Measurements from ENCODE around the gene CSNK1E. TPM values are rescaled to one million over a fixed set of nuclear protein-coding genes. Genes with fewer than 3 reads are reported as not detected.

CSNK1E gene
- polyA plus RNA-seq, 4 donors: 112 to 207 (median 160) TPM

- no peak for DNase-seq (ENCODE audit: low read depth in 4 of 4, low spot score in 2 of 4)
Measured at GRCh38 chr22:38257650-38258250, 59.5 kb downstream of the CSNK1E start.

GRCh38 chr22:38257181-38257580 is 60.1 kb downstream of the CSNK1E start:
- no peak for DNase-seq (ENCODE audit: low read depth in 4 of 4, low spot score in 2 of 4)

GRCh38 chr22:38255697-38256096 is 61.5 kb downstream of the CSNK1E start:
- DNase-seq (ENCODE audit: low read depth in 4 of 4, low spot score in 2 of 4): no peak

- DNase-seq (ENCODE audit: low read depth in 4 of 4, low spot score in 2 of 4): no peak
Measured at GRCh38 chr22:38251341-38251692, 65.9 kb downstream of the CSNK1E start.

GRCh38 chr22:38250643-38251340 is 66.4 kb downstream of the CSNK1E start:
- no peak for DNase-seq (ENCODE audit: low read depth in 4 of 4, low spot score in 2 of 4)

GRCh38 chr22:38249803-38250642 is 67.2 kb downstream of the CSNK1E start:
- no peak for DNase-seq (ENCODE audit: low read depth in 4 of 4, low spot score in 2 of 4)

GRCh38 chr22:38249301-38249700 is 67.9 kb downstream of the CSNK1E start:
- no peak for DNase-seq (ENCODE audit: low read depth in 4 of 4, low spot score in 2 of 4)

- DNase-seq (ENCODE audit: low read depth in 4 of 4, low spot score in 2 of 4): no peak
Measured at GRCh38 chr22:38248280-38248679, 69.0 kb downstream of the CSNK1E start.

- DNase-seq (ENCODE audit: low read depth in 4 of 4, low spot score in 2 of 4): no peak
Measured at GRCh38 chr22:38247713-38248112, 69.5 kb downstream of the CSNK1E start.

GRCh38 chr22:38246692-38247091 is 70.5 kb downstream of the CSNK1E start:
- DNase-seq (ENCODE audit: low read depth in 4 of 4, low spot score in 2 of 4): no peak

GRCh38 chr22:38246046-38246658 is 71.1 kb downstream of the CSNK1E start:
- DNase-seq (ENCODE audit: low read depth in 4 of 4, low spot score in 2 of 4): no peak

GRCh38 chr22:38244106-38244505 is 73.1 kb downstream of the CSNK1E start:
- DNase-seq (ENCODE audit: low read depth in 4 of 4, low spot score in 2 of 4): no peak

- no peak for DNase-seq (ENCODE audit: low read depth in 4 of 4, low spot score in 2 of 4)
Measured at GRCh38 chr22:38243007-38243765, 74.0 kb downstream of the CSNK1E start.

GRCh38 chr22:38240734-38241252 is 76.4 kb downstream of the CSNK1E start:
- DNase-seq (ENCODE audit: low read depth in 4 of 4, low spot score in 2 of 4): no peak

Other genes with a start within 250 kb of the CSNK1E start
- 1 to 10 TPM in 3 of 4 donors, under 1 TPM in 1; 0.76 to 3.3 (median 1.8) TPM for gene SLC16A8, start 233.2 kb downstream of the CSNK1E start, polyA plus RNA-seq (ENCODE audit: insufficient read length in 4 of 4)
- gene BAIAP2L2, start 206.7 kb downstream of the CSNK1E start, polyA plus RNA-seq (ENCODE audit: insufficient read length in 4 of 4): 10 to 100 TPM in 1 of 4 donors, 1 to 10 TPM in 3; 4.9 to 11.1 (median 6.8) TPM
- gene PLA2G6, start 135.6 kb downstream of the CSNK1E start, polyA plus RNA-seq (ENCODE audit: insufficient read length in 4 of 4): 10 to 100 TPM; 27.6 to 72.6 (median 49.3) TPM
- 1 to 10 TPM; 3.2 to 3.9 (median 3.6) TPM for gene MAFF, start 115.4 kb downstream of the CSNK1E start, polyA plus RNA-seq (ENCODE audit: insufficient read length in 4 of 4)
- 10 to 100 TPM; 37.9 to 48.7 (median 39.8) TPM for gene TMEM184B, start 44.4 kb downstream of the CSNK1E start, polyA plus RNA-seq (ENCODE audit: insufficient read length in 4 of 4)
- under 1 TPM; 0.19 to 0.36 (median 0.20) TPM for gene KCNJ4, start 137.8 kb upstream of the CSNK1E start, polyA plus RNA-seq (ENCODE audit: insufficient read length in 4 of 4)
- 10 to 100 TPM in 3 of 4 donors, 1 to 10 TPM in 1; 8.4 to 11.7 (median 10.9) TPM for gene KDELR3, start 150.7 kb upstream of the CSNK1E start, polyA plus RNA-seq (ENCODE audit: insufficient read length in 4 of 4)
- gene DDX17, start 188.9 kb upstream of the CSNK1E start, polyA plus RNA-seq (ENCODE audit: insufficient read length in 4 of 4): 1,000 to 10,000 TPM in 2 of 4 donors, 100 to 1,000 TPM in 2; 632 to 1,158 (median 901) TPM